Aorta (tissue), 5 donors: Measurements from ENCODE around the gene CSTB. TPM values are rescaled to one million over a fixed set of nuclear protein-coding genes. Genes with fewer than 3 reads are reported as not detected.

Experiments used
- ATAC-seq: fragments of 200-7000 bp; cut with Tn5 transposase; one replicate; pipeline ENCODE4 v1.9.1; 2022; ENCODE audit warnings: moderate library complexity; ENCODE audit not compliant: low FRiP score
- DNase-seq, 2 donors: peaks; one replicate each; pipeline ENCODE4 v3.0.0-alpha.2; 2020
- H3K27ac ChIP-seq, 2 donors: one replicate each; pipeline ENCODE4 v1.5.1; 2013; ENCODE audit warnings: low read length in 2 of 2, mild to moderate bottlenecking in 2 of 2, moderate library complexity in 2 of 2, control low read depth in 1 of 2, inconsistent platforms in 1 of 2, low read depth in 1 of 2
- H3K27me3 ChIP-seq, 2 donors: one replicate each; pipeline ENCODE4 v1.6.1; 2013; ENCODE audit warnings: control low read depth in 1 of 2, low read length in 1 of 2, mild to moderate bottlenecking in 1 of 2, moderate library complexity in 1 of 2; ENCODE audit not compliant: insufficient read depth in 2 of 2, control insufficient read depth in 1 of 2
- H3K36me3 ChIP-seq, 2 donors: one replicate each; pipeline ENCODE4 v1.6.1; 2013; ENCODE audit warnings: control low read depth in 1 of 2, low read length in 1 of 2, mild to moderate bottlenecking in 1 of 2; ENCODE audit not compliant: insufficient read depth in 2 of 2, control insufficient read depth in 1 of 2
- H3K4me1 ChIP-seq, 2 donors: one replicate each; pipeline ENCODE4 v1.6.1; 2013; ENCODE audit warnings: low read length in 2 of 2, control low read depth in 1 of 2, mild to moderate bottlenecking in 1 of 2, moderate library complexity in 1 of 2; ENCODE audit not compliant: insufficient read depth in 2 of 2, control insufficient read depth in 1 of 2
- H3K4me3 ChIP-seq, 2 donors: one replicate each; pipeline ENCODE4 v1.5.1; 2013; ENCODE audit warnings: low read length in 2 of 2, control low read depth in 1 of 2, mild to moderate bottlenecking in 1 of 2
- H3K9me3 ChIP-seq: one replicate; pipeline ENCODE4 v1.6.1; 2013; ENCODE audit warnings: mild to moderate bottlenecking, low read length; ENCODE audit not compliant: control insufficient read depth
- WGBS, 2 donors: extraction: QIAGEN DNeasy Blood & Tissue Kit; methylation state at CpG; one replicate each; pipeline ENCODE4 v1.1.7; 2013; 5-methylcytosine and 5-hydroxymethylcytosine counted together
- intact Hi-C, 2 donors: fragments of 100-400 bp; cut with DNase I; formaldehyde crosslinking; loops; one replicate each; pipeline versions ENCODE4 v1.14.2 to v1.15.0; 2022
- polyA plus RNA-seq, 2 donors: library from polyadenylated mRNA; stranded (reverse); fragments of 200-250 nt; gene quantifications; one replicate each; pipeline ENCODE4 v1.2.3, GENCODE V29; 2013
- total RNA-seq, 2 donors: library from RNA; stranded (reverse); fragmentation: NEBNext Ultra II Directional; extraction: Animal tissue kit (Norgen Biotek cat#: 25700); gene quantifications; one replicate each; pipeline ENCODE4 v1.2.1, GENCODE V29; 2021
- donor health status: healthy with polysubstance abuse.
- donor health status: Bipolar disorder and iron deficiency.
- donor health status: DM: no; HTN: no; CAD: no.
- donor health status: DM: no; HTN: no; CAD: no.
- donor health status: DM: yes; HTN: yes; CAD: no.

Gene CSTB
- total and polyA plus RNA-seq, 4 donors = 30.3 to 71.6 (median 44.4) TPM

DNA sequence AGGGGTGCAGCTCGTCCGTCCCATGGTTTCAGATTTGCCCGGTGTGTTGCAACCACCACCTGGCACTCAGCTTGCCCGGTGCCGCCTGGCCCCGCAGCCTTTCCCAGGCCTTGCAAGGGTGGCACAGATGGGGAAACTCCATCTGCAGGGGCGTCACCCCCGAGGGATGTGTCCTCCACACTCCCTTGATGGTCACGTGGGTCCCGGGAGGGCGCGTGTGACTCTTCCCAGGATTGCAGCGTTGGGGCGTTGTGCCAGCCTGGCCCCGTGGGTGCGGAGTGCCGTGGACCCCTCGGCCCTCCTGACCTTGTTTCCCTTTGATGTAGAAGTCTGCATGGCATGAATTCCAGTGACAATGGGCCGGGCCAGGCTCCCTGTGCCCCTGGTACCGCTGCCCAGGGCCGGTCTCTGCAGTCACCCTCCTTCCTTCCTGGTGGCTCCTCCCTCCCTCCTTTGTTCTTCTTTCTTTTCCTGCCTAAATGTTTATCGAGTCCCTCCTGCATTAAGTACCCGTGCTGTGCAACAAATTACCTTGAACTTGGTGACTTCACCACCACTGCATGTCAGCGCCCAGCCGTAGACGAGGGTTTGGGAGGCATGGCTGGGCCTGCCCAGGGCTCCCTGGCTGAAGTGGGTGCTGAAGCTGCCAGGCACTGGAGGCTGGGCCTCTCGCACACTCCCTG is 36.2 kb upstream of the CSTB start:
- no peaks in the 10 kb centered on the region for H3K4me1 ChIP-seq
- ATAC-seq = no peak
- peak in 1 of 2 donors; percentile 69 for DNase-seq
- WGBS, 2 donors = 52 to 58% methylated on average over 27 of the region's 27 CpGs
- H3K4me3 ChIP-seq = no peak overlapping the region
- H3K27me3 ChIP-seq = no peaks in the 10 kb centered on the region
- no peaks in the 10 kb centered on the region for H3K9me3 ChIP-seq
- no peaks in the 10 kb centered on the region for H3K36me3 ChIP-seq
- intact Hi-C loops = no loop called here
- H3K27ac ChIP-seq = no peak overlapping the region

DNA sequence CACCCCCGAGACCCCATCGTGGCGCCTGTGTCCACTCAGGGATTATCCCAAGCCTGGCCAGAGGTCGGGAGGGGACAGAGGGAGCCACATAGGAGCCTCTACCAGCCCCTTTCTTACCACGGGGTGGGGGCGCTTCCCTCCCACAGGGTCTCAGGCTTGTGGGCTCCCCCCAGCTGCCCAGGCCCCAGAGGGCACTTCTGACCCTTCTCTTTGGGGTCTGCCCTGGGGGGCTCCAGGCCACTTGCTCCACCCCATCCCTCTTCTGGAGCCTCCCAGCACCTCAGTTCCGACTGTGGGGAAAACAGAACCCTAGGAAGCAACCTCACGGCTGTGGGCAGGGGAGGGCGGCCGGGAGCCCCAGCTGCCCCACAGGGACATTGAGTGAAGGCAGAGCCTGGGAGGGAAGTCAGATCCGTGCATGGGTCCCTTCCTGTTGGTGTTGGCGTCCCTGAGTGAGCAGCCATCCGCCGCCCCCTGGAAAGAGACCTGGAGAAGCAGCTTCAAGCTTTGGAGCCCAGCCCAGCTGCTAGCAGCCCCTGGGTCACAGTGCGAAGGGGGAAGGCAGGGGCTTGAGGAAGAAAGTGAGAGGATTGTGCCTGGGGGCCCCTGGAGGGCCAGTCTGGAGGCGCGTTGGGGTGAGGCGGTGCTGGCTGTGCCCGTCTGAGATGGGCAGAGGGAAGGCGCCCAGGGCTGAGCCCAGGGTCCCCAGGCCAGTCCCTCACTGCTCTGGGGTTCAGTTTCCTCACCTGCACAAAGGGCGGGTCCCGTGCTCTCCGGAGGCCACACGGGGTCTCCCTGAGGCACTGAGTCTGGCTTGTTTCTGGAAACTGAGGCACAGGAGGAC is 35.4 kb upstream of the CSTB start:
- H3K36me3 ChIP-seq = no peaks in the 10 kb centered on the region
- intact Hi-C loops = no loop called here
- 64 to 68% methylated on average over 23 to 24 of the region's 24 CpGs for WGBS, 2 donors
- no peak overlapping the region for H3K4me3 ChIP-seq
- H3K9me3 ChIP-seq = no peaks in the 10 kb centered on the region
- no peak overlapping the region for H3K27ac ChIP-seq
- ATAC-seq (no peak), DNase-seq (no peak)
- H3K27me3 ChIP-seq = no peaks in the 10 kb centered on the region
- H3K4me1 ChIP-seq = no peaks in the 10 kb centered on the region

DNA sequence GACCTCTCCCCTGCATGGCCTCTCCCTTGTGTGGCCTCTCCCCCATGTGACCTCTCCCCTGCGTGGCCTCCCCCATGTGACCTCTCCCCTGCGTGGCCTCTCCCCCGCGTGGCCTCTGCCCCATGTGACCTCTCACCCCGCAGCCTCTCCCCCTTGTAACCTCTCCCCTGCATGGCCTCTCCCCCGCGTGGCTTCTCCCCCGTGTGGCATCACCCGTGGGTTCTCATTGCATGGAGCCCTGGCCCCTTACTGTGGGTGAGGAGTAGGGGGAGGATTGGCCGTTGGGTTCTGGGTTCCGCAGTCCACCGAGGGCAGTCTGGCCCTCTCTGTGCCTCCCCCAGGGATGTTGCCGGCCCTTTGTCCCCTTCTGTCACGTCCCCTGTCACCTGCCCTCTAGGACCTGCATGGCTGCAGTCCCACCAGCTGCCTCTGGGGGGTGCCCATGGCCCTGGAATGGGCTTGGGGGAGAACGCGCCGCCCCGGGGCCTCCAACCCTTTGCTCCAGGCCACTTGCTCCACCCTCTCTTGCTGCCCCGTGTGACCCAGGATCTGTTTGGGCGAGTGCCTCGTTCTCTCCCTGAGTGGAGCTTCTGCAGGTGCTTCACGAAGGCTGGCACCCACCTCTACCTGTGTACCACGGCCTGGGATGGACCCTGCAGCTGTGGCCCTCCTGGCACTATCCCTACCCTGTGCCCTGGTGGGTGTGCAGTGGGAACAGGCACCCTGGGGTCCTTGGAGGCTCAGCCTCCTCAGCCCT is 34.6 kb upstream of the CSTB start:
- no peaks in the 10 kb centered on the region for H3K36me3 ChIP-seq
- H3K27ac ChIP-seq = no peak overlapping the region
- peak; percentile 85 for ATAC-seq
- intact Hi-C loops = no loop called here
- no peaks in the 10 kb centered on the region for H3K4me1 ChIP-seq
- H3K4me3 ChIP-seq = no peak overlapping the region
- peak; percentile 93 to 94 for DNase-seq
- H3K27me3 ChIP-seq = no peaks in the 10 kb centered on the region
- no peaks in the 10 kb centered on the region for H3K9me3 ChIP-seq
- WGBS, 2 donors = 19 to 20% methylated on average over 23 of the region's 23 CpGs

DNA sequence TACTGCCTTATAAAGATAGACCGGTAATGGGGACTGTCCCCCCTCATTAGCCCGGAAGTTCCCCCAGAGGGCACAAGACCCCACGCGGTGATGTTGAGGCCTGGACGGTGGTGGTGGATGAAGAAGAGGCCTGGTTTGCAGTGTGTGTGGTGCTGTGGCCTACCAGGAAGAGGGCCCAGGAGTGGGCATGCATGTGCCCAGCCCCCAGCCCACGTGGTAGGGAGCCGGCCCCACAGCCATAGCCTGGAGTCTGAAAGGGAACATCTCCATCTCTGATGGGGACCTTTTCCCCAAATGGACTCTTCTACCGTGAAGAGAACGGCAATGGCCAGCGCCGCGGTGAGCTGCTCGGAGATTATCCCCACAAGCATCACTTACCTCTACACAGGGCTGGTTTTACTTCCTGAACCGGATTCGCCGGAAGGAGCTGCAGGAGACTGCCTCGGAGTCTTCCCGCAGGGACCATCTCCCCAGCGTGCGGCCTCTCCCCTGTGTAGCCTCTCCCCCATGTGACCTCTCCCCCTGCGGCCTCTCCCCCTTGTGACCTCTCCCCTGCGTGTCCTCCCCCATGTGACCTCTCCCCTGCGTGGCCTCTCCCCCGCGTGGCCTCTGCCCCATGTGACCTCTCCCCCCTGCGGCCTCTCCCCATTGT is 33.9 kb upstream of the CSTB start:
- Histone ChIP-seq H3K9me3 (no peaks in the 10 kb centered on the region), H3K4me1 (no peaks in the 10 kb centered on the region), H3K4me3 (no peak overlapping the region), H3K27ac (no peak overlapping the region), H3K27me3 (no peaks in the 10 kb centered on the region), H3K36me3 (no peaks in the 10 kb centered on the region)
- intact Hi-C loops = no loop called here
- no peak for DNase-seq
- WGBS, 2 donors = 71 to 72% methylated on average over 20 to 26 of the region's 26 CpGs
- ATAC-seq = no peak

DNA sequence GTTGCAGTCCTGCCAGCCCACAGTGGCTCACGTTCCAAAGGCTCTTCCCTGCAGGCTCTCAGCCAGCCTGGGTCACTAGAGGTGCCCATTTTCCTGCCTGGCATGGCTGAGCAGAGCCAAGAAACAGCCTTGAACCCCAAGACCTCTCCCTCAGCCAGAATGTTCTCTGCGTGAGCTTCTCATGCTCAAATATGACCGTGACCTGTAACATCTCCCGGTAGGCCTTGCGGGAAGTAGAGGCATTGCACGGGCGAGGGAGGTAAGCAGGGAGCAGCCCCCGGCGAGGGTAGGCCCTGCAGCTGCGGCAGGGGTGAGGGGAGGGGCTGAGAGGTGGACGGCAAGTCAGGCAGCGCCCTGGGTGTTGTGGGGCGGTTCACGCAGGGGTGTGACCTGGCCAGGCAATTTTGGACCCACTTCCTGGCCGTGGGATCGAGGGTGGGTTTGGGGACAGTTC is 33.3 kb upstream of the CSTB start:
- Histone ChIP-seq H3K27me3 (no peaks in the 10 kb centered on the region), H3K4me3 (no peak overlapping the region), H3K36me3 (no peaks in the 10 kb centered on the region), H3K9me3 (no peaks in the 10 kb centered on the region), H3K27ac (no peak overlapping the region), H3K4me1 (no peaks in the 10 kb centered on the region)
- DNase-seq (no peak), ATAC-seq (no peak)
- intact Hi-C loops = no loop called here
- WGBS, 2 donors = 81 to 83% methylated on average over 16 of the region's 16 CpGs

DNA sequence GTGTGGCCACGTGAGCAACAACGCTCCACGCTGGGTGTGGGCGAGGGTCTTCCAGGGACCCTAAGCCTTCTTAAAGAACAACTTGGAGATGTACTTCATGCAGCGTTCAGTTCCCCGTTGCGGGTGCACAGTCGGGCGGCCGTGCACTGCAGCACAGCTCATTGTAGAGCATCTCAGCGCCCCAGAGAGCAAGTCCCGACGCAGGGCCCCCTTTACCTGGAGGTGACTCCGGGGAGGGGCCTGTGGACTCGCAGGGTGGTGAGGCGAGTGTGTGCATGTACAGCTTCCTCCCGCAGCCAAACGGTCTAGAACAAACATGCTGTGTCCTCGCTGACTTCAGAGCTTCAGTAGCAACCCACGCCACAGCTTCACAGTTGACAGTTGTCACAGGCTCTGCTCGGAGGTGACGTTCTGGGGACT is 32.7 kb upstream of the CSTB start:
- H3K36me3 ChIP-seq = no peaks in the 10 kb centered on the region
- H3K27me3 ChIP-seq = no peaks in the 10 kb centered on the region
- ATAC-seq (no peak), DNase-seq (peak in 1 of 2 donors; percentile 38)
- no peaks in the 10 kb centered on the region for H3K9me3 ChIP-seq
- H3K27ac ChIP-seq = no peak overlapping the region
- H3K4me1 ChIP-seq = no peaks in the 10 kb centered on the region
- no peak overlapping the region for H3K4me3 ChIP-seq
- 83 to 85% methylated on average over 22 of the region's 22 CpGs for WGBS, 2 donors
- intact Hi-C loops = no loop called here

DNA sequence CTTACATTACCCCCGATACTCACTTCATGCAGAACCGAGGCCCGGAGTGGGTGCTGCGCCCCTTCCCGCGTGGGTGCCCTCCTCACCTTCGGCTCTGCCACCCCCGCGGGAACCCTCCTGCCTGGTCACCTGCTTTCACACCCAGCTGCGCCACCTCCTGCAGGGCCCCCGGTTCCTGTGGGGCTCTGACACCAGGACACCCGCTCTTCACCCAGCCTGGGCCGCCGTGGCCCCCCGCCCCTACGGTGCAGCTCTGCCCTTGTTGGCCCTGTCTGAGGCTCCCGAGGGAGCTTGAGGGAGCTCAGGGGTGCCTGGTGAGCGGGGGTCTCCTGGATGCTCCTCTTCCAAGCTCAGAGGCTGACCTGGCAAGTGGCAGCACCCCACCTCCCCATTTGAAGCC is 32.3 kb upstream of the CSTB start:
- Histone ChIP-seq H3K4me3 (no peak overlapping the region), H3K27me3 (no peaks in the 10 kb centered on the region), H3K4me1 (no peaks in the 10 kb centered on the region), H3K9me3 (no peaks in the 10 kb centered on the region), H3K36me3 (peaks cover 0 to 4% of the 10 kb centered on the region in 2 donors), H3K27ac (no peak overlapping the region)
- intact Hi-C loops = no loop called here
- DNase-seq = no peak
- 85 to 87% methylated on average over 18 of the region's 18 CpGs for WGBS, 2 donors
- no peak for ATAC-seq

DNA sequence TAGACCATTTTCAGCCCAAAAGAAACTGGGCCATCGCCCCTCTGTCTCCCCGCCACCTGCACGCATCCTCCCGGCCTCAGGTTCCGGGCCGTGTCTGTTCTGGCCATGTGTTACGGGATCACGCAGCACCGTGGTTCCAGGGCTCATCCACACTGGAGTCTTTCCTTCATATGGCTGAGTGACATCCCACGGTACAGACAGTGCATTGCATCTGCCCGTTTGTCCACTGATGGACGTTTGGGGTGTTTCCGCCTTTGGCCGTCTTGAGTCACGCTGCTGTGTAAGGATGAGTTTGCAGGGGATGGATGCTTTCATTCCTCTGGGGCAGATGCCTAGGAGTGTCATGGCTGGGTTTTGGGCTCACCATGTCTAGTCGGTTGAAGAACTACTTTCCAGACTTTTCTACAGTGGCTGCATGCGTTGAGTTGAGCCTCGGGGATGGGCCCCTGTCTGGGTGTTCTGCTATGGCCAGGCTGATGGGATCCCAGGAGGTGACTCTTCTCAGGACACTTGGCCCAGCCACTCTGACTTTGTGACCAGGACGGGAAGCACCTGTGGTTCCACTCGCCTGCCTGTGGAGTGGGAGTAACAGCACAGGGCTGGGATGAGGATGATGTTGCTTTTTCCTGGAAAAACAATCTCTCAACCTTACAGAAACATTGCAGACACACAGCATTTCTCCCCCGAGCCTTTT is 30.1 kb upstream of the CSTB start:
- Histone ChIP-seq H3K9me3 (no peaks in the 10 kb centered on the region), H3K27ac (no peak overlapping the region), H3K27me3 (no peaks in the 10 kb centered on the region), H3K4me1 (no peaks in the 10 kb centered on the region), H3K4me3 (no peak overlapping the region), H3K36me3 (peaks cover 0 to 7% of the 10 kb centered on the region in 2 donors)
- no peak for ATAC-seq
- intact Hi-C loops = no loop called here
- no peak for DNase-seq
- WGBS, 2 donors = 88% methylated on average over 21 of the region's 21 CpGs
